ENCODE measurements around the gene FGF1.

FGF1 gene

GRCh38 chr5:142585451-142585850 lies 100.4 kb downstream of the FGF1 start:
- DNase-seq (ENCODE audit: low read depth, low spot score): no peak

GRCh38 chr5:142584891-142585290 lies 101.0 kb downstream of the FGF1 start:
- no peak for DNase-seq (ENCODE audit: low read depth, low spot score)

- DNase-seq (ENCODE audit: low read depth, low spot score): no peak
These were observed 107.6 kb downstream of the FGF1 start for GRCh38 chr5:142578161-142578830.

GRCh38 chr5:142576804-142577203 lies 109.1 kb downstream of the FGF1 start:
- no peak for DNase-seq (ENCODE audit: low read depth, low spot score)

GRCh38 chr5:142576303-142576702 lies 109.6 kb downstream of the FGF1 start:
- DNase-seq (ENCODE audit: low read depth, low spot score): no peak

GRCh38 chr5:142572006-142572405 lies 113.9 kb downstream of the FGF1 start:
- no peak for DNase-seq (ENCODE audit: low read depth, low spot score)

- no peak for DNase-seq (ENCODE audit: low read depth, low spot score)
These were observed 114.5 kb downstream of the FGF1 start for GRCh38 chr5:142571371-142571770.

GRCh38 chr5:142569905-142570304 lies 116.0 kb downstream of the FGF1 start:
- DNase-seq (ENCODE audit: low read depth, low spot score): no peak

- no peak for DNase-seq (ENCODE audit: low read depth, low spot score)
These were observed 116.9 kb downstream of the FGF1 start for GRCh38 chr5:142568996-142569335.

- DNase-seq (ENCODE audit: low read depth, low spot score): no peak
These were observed 117.5 kb downstream of the FGF1 start for GRCh38 chr5:142568283-142568995.

- DNase-seq (ENCODE audit: low read depth, low spot score): no peak
These were observed 124.3 kb downstream of the FGF1 start for GRCh38 chr5:142561486-142562097.

GRCh38 chr5:142561029-142561428 lies 124.9 kb downstream of the FGF1 start:
- DNase-seq (ENCODE audit: low read depth, low spot score): no peak

GRCh38 chr5:142552107-142552506 lies 133.8 kb downstream of the FGF1 start:
- DNase-seq (ENCODE audit: low read depth, low spot score): no peak

GRCh38 chr5:142551338-142552067 lies 134.4 kb downstream of the FGF1 start:
- no peak for DNase-seq (ENCODE audit: low read depth, low spot score)

GRCh38 chr5:142550471-142550870 lies 135.4 kb downstream of the FGF1 start:
- no peak for DNase-seq (ENCODE audit: low read depth, low spot score)

GRCh38 chr5:142549834-142550233 lies 136.1 kb downstream of the FGF1 start:
- DNase-seq (ENCODE audit: low read depth, low spot score): no peak

- peak; percentile 81 for DNase-seq (ENCODE audit: low read depth, low spot score)
These were observed 137.1 kb downstream of the FGF1 start for GRCh38 chr5:142548739-142549275.

GRCh38 chr5:142547445-142548380 lies 138.2 kb downstream of the FGF1 start:
- no peak for DNase-seq (ENCODE audit: low read depth, low spot score)

GRCh38 chr5:142545650-142546322 lies 140.1 kb downstream of the FGF1 start:
- DNase-seq (ENCODE audit: low read depth, low spot score): no peak

- DNase-seq (ENCODE audit: low read depth, low spot score): no peak
These were observed 140.8 kb downstream of the FGF1 start for GRCh38 chr5:142544946-142545649.
